GM15510 (cell line): ENCODE data around the gene NLRP7.

Source experiments
- POLR2A ChIP-seq: IDR thresholded peaks from 3 replicates; pipeline ENCODE4 v1.6.1; 2011; ENCODE audit warnings: borderline replicate concordance; ENCODE audit not compliant: insufficient read length; ENCODE audit errors: extremely low read depth

Gene NLRP7

DNA sequence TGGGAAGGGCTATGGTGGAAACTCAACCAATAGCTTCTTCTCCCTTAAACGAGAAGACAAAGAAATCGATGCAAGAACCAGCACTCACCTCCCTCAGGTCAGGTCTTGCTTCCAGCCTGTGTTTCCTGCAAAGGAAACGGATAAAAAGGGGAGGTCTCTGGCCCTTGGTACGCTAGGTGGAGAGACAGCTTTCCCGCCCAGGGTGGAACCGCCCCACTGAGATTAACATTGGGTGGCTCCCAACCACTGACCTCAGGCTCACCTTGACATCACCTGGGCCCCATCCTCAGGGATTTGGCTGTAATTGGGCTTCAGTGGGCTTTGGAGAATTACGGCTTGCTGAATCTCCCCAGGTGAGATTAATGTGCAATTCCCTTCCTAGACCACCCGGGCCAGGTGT is at the start of gene NLRP7:
Gene NLRP7 (minus strand): TSS at position 150 of the 400 bp plus-strand sequence.
- TF ChIP-seq POLR2A: no peak

DNA sequence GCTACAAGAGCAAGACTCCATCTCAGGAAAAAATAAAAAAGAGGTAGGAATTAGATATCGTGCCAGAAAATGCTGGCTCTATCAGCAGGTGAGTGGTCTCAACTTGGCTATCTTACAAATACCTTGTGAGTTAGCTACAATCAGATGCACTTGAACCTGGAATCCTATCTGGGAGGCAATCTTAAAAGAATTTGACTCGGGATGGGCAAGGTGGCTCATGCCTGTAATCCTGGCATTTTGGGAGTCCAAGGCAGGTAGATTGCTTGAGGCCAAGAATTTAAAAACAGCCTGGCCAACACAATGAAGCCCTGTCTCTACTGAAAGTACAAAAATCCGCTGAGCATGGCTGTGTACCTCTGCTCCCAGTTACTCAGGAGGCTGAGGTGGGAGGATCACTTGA is 48.2 kb upstream of the NLRP7 start:
- TF ChIP-seq POLR2A: no peak

DNA sequence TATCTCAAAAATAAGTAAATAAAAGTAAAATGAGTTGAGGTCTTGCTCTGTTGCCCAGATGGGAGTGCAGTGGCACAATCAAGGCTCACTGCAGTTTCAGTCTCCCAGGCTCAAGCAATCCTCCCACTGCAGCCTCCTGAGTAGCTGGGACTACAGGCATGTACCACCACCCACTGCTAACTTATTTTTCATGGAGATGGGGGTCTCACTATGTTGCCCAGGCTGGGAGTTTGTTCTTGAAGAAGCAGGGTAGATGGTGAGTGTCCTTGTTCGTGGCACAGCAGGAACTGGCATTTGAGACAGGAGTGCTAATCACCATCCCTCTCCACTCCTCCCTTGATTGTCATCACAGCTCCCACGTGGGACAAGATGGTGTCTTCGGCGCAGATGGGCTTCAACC is 22.3 kb upstream of the NLRP7 start:
- TF ChIP-seq POLR2A: no peak

DNA sequence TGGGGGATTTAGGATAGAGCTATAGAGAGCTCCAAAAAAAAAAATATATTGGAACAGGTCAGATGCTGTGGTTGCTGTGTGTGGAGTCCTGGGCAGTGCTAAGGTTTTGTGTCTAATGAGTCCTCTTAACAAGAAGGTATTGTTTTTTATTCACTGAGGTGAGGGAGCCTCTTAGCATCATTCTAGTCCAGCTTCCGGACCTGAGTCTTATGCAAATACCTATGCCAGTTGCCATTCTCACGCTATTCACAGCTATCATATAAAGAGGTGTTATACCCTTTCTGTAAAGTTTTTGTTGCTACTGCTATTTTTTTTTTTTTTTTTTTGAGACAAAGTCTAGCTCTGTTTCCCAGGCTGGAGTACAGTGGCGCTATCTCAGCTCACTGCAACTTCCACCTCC is 20.3 kb upstream of the NLRP7 start:
- no peak for TF ChIP-seq POLR2A

- no peak for TF ChIP-seq POLR2A
Measured at GRCh38 chr19:54959840-54960239, 12.5 kb upstream of the NLRP7 start.

GRCh38 chr19:54955376-54955775 is 8.0 kb upstream of the NLRP7 start:
- TF ChIP-seq POLR2A: no peak

DNA sequence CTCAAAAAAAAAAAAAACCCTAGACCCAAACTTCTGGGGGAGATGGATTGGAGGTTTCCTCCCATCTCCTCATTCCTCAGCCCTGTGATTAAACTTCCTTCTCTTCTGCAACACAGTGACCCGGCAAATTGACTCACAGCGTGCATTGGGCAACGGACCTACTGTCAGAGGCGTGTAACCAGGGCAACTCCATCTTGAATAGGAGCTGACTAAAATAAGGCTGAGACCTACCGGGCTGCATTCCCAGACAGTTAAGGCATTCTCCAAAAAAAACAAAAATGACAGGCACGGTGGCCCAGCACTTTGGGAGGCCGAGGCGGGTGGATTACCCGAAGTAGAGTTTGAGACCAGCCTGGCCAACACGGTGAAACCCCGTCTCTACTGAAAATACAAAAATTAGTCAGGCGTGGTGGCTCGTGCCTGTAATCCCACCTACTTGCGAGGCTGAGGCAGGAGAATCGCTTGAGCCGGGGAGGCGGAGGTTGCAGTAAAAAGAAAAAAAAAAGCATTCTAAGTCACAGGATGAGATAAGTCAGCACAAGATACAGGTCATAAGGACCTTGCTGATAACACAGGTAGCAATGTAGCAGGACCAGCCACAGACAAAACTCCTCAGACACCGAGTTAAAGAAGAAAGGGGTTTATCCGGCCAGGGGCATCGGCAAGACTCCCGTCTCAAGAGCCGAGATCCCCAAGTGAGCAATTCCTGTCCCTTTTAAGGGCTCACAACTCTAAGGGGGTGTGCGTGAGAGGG is 5.4 kb upstream of the NLRP7 start:
- TF ChIP-seq POLR2A: no peak

DNA sequence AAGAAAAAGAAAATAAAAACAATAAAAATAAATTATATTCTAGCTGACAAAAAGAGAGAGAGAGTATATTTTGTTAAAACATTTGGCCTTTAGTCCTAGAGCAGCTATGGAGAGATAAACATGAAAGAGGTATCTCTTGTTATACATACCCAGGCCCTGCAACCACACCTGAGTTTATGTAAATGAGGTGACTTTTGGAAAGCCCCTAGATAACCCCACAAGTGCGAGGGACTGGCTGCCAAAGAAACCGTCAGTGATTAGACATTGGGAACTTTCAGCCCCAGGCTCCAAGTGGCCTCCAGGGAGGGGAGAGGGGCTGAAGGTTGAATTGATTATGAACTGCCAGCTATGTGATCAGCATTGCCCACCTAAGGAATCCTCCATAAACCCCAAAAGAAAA is 2.1 kb upstream of the NLRP7 start:
- TF ChIP-seq POLR2A: no peak

DNA sequence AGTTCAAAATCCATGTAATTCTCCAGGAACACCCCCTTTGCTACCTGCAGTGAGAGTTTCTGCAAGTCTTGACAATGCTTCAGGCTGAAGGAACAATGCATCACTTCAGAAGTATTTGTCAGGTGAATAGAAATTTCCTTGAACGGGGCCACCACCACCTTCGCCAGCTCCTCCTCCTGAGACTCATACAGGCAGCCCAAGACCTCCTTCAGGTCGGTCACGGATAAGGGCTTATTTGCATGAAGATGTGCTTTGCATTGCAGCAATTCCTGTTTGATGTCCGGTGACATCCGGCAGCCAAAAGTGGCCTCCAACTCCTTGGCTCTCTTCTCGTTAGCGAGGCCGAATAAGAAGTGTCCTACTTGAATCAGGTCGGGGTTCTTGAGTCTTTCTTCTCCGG is 8.4 kb downstream of the NLRP7 start:
- TF ChIP-seq POLR2A: no peak

DNA sequence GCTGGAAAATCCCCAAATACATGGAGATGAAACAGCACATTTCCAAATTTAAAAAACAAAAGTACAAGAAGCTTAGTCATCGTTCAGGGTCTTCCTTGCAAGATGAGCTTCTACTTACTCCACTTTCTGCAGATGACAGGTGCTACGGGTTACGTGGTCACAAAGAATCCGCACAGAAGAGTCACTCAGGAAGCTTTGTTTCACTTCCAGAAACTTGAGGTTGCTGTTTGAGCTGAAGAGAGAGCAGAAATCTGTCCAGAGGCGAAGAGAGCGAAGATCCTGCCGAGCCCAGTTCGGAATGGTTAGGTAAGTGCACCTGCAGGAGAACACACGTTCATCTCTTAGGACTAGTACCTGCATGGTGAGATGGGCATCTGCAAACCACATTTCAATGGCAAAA is 9.4 kb downstream of the NLRP7 start:
- TF ChIP-seq POLR2A: no peak

- no peak for TF ChIP-seq POLR2A
Measured at GRCh38 chr19:54928299-54928698, 19.0 kb downstream of the NLRP7 start.

DNA sequence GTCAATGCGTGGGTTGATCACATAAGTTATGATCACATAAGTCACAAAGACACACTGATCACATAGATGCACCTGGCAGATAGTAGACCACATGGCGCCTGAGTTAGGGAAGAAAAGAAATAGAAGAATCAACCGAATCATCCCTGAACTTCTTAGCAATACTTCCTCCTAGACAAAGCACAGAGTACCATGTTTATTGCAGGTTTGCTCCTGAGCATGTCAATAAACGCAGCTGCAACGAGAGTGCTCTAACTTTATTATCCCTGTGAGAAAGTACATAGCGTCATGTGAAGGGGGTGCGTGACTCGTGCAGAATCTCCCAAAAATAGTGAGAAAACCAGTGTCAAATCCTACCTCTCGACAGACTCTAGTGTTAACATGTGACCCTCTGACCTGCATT is 24.1 kb downstream of the NLRP7 start:
- TF ChIP-seq POLR2A: no peak

GRCh38 chr19:54921082-54921481 is 26.2 kb downstream of the NLRP7 start:
- no peak for TF ChIP-seq POLR2A

DNA sequence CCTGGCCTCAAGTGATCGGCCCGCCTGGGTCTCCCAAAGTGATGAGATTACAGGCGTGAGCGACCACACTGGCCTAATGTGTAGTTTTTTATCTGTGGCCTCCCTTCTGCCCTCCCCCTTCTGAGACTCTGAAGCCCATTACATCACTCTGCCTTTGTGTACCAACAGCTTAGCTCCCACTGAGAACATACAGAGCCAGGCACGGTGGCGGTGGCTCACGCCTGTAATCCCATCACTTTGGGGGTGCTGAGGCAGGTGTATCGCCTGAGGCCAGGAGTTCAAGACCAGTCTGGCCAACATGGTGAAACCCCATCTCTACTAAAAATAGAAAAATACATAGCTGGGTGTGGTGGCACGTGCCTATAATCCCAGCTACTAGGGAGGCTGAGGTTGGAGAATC is 28.8 kb downstream of the NLRP7 start:
- TF ChIP-seq POLR2A: no peak

- no peak for TF ChIP-seq POLR2A
Measured at GRCh38 chr19:54916822-54917221, 30.5 kb downstream of the NLRP7 start.

DNA sequence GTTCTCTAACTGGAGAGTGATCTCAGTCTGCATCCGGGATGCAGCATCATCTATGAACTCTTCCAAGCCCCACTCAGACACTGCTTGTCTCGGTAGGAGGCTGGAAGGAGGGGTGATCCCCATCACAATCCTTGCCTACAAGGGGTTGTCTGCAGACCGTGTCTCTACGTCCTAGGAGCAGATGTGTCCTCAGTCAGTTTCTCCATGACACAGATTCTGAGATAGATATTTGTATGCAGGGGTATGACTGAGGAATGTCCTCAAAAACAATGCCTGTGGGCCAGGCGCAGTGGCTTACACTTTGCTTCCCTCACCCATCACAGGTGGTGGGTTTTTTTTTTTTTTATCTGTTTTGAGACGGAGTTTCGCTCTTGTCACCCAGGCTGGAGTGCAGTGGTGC is 40.5 kb downstream of the NLRP7 start:
- no peak for TF ChIP-seq POLR2A
